CD4-positive, alpha-beta T cell treated with Interleukin-15 for 4 hours (primary cell): Measurements from ENCODE around the gene CNOT3.

ENCODE experiments used
- DNase-seq: peaks from one replicate; pipeline ENCODE4 v3.0.0-alpha.2; 2020; ENCODE audit warnings: low spot score

Gene CNOT3

DNA sequence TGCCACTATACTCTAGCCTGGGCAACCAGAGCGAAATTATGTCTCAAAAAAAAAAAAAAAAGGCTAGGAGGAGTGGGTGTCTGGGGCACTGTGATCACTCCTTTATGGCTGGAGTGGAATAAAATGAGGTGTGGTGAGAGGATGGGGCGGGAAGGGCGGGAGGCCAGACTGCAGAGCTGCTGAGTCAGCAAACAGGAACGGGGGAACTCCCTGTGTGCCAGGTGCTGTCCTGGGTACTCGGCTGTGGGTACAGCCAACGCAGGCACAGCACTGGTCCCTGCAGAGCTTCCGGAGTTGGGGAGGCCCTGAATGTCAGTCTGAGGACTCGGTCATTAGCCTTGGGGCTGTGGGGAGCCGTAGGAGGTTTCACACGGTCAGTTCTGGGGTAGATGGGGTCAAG, 16.3 kb upstream of the CNOT3 start:
- DNase-seq, result no peak

DNA sequence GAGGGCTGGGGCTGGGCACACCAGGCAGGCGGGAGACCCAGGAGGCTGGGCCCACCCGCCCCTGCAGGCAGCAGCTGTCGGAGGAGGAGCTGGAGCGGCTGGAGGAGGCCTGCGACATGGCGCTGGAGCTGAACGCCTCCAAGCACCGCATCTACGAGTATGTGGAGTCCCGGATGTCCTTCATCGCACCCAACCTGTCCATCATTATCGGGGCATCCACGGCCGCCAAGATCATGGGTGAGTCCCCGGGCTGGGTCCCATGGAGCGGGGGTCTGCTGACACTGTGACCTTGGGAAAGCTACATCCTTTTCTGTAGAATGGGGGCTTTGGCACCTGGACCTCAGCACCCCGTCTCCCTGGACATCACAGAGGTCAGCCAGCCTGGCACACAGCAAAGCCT, 13.9 kb upstream of the CNOT3 start:
- no peak for DNase-seq

DNA sequence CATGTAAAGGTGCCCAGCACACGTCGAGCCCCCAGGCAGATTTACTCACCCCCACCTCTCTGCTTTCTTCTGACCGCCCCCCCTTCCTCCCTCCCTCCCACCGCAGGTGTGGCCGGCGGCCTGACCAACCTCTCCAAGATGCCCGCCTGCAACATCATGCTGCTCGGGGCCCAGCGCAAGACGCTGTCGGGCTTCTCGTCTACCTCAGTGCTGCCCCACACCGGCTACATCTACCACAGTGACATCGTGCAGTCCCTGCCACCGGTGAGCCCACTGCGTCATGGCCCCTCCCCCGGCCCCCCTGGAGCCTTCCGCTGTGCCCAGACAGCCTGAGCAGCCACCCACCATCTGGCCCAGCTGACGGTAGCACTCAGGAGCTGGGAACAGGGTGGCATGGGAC, 13.2 kb upstream of the CNOT3 start:
- no peak for DNase-seq

DNA sequence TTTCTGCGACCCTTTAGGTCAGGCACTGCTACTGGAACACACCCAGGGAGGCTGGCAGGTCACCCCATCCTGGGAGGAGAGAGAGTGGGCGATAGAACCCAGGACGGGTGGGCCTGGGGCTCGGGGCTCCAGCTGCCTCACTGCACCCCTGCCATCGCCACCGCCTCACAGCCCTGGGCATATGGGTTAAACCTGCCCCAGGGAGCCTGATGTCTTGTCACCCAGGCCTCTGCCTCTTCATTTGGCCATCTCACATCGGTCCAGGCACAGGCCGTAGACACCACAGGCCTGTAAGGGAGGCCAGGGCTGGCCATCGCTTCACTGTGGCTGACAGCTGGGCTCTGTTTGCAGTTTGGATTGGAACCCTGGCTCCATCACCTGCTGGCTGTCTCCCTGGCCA, 11.8 kb upstream of the CNOT3 start:
- no peak for DNase-seq

DNA sequence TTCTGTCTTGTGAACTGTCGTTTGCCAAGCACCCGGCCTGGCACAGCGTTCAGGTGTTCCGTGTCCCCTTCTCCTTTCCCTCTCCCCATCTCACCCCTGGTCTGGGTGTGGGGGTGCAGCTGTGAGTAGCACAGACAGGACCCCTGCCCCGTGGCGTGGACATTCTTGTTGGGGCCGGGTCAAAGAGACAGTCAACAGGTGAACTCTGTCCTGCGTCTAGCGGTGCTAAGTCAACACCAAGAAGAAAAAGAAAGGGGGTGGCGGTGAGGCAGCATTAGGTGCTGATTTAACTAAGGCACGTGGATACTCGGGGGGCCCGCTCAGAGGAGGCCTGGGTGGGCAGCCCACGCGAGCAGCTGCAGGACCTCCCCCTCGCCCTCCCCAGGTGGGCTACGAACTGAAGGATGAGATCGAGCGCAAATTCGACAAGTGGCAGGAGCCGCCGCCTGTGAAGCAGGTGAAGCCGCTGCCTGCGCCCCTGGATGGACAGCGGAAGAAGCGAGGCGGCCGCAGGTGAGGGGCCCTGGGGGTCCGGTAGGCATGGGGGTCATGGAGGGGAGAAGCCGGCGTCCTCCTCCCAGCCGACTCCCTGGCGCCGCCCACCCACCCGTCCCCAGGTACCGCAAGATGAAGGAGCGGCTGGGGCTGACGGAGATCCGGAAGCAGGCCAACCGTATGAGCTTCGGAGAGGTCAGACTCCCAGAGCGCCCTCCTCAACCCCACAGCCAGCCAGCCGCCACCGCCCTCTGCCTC, 9.7 kb upstream of the CNOT3 start:
- no peak for DNase-seq

DNA sequence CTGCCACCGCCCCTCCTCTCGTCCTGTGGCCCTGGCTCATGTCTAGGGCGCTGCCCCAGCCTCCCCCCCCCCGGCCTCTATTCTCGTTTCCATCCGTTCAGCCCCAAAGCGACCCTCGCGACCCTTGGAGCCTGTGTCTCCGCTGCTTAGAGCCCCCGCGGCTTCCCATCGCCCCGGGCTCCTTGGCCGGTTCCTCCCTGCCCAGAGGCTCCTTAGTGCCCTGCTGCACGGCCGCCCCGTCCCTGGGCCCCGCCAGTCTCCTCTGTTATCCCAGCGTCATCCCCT, 9.2 kb upstream of the CNOT3 start:
- DNase-seq, result no peak

DNA sequence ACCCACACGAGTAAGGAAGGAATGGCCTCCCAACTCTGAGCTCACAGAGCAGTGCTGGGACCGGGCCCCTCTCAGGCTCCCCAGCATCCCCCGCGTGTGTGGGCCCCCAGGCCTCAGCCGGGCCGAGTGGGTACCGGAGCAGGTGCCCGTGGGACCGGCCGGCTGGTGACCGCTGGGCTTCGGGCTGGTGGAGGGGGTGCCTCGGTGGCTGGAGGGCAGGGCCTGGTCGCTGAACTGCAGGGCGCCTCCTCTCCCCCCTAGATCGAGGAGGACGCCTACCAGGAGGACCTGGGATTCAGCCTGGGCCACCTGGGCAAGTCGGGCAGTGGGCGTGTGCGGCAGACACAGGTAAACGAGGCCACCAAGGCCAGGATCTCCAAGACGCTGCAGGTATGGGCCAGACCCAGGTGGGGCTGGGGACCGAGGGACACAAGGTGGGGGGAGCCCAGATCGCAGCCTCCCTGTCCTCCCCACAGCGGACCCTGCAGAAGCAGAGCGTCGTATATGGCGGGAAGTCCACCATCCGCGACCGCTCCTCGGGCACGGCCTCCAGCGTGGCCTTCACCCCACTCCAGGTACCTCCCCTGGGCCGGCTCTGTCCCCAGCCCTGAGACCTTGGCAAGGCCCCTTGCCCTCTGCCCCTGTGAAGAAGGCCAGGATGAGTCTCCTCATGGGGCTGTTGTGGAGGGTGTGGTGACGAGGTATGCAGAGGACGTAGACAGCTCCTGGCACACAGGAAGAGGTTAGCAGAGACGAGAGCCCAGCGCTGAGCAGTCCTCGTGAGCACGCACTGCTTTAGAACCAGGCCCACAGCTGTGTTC, 8.6 kb upstream of the CNOT3 start:
- DNase-seq, result no peak

DNA sequence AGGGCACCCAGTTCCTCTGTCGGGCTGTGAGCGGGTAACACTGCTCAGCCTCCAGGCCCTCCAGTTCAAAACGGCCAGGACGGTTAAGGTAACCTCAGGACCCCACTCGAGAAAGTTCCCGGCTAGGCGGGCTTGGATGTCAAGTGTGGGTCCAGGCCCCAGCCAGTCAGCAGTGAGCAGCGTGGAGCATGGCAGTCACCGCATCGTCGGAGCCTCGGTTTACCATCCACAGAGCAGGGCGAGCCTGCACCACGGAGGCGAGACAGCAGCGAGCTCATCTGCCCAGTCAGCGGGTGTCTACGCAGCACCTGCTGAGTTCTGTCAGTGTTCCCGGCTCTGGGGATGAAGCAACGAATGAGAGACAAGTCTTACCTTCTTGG, 8.0 kb upstream of the CNOT3 start:
- DNase-seq, result no peak

DNA sequence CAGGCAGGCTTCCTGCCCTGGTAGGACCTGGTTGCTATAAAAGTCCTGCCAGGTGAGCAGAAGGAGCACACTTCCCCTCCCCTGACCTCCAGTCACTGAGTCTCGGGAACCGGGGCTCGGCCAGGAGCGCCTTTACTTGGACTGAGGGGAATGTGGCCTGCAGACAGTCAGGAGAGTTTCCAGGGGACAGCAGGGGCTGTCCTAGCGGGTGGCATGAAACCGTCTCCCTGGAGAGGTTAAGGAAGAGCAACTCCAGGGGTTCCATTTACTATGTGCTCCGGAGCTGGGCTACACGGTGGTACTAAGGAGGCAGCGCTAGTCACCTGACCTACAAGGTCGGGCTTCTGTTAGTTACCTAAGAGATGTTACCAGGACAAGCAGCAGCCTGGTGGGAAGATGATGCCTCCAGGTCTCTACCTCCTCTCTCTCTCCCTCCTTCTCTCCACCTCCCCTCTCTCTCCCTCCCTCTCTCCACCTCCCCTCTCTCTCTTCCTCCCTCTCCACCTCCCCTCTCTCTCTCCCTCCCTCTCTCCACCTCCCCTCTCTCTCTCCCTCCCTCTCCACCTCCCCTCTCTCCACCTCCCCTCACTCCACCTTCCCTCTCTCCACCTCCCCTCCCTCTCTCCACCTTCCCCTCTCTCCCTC, 4.1 kb upstream of the CNOT3 start:
- DNase-seq, result no peak

DNA sequence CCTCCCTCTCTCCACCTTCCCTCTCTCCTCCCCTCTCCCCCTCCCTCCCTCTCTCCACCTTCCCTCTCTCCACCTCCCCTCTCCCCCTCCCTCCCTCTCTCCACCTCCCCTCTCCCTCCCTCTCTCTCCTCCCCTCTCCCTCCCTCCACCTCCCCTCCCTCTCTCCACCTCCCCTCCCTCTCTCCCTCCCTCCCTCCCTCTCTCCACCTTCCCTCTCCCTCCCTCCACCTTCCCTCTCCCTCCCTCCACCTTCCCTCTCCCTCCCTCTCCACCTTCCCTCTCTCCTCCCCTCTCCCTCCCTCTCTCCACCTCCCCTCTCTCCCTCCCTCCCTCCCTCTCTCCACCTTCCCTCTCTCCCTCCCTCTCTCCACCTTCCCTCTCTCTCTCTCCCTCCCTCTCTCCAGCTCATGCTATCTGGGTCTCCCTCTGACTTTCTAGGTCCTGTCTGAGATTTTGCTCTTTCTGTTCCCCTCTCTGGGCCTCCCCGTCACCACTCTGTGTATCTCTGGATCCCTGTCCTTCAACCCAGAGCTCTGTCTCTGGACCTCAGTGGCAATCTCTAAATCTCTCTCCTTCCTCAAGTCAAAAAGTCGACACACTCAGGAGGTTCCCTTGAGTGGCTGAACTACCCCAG, 3.5 kb upstream of the CNOT3 start:
- no peak for DNase-seq

DNA sequence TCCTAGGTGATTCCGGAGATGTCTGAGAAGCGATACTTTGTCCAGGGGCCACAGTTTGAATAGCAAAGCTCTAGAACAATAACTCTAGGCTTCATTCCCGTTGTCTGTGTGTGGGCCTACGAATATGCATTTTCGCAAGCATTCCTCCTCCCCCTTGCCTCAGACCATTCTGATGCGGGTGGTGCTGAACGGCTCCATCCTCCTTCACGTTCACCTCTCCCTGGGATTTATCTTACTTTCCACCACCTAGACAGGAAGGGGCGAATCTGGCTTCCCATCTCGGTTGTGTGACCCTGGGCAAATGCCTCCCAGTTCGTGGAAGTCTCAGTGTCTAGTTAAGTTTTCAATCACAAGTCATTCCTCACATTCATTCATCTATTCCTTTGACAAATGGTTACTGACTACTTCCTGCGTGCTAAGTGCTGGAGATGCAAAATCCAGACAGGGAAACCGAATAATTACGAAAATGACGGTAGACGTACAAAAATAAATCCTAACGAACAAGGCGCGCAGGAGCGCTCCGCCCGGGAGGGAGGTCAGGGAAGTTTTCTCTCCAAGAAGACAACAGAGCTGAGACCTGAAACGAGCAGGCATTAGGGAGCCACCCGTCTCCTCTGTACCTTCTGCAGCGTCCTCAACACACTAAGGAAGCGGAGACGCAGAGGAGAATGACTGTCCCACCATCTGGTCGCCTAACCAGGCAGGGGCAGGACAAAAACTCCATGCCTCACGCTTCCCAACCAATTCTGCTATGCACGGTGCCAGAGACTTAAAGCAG, 1.3 kb upstream of the CNOT3 start:
- DNase-seq, result no peak

DNA sequence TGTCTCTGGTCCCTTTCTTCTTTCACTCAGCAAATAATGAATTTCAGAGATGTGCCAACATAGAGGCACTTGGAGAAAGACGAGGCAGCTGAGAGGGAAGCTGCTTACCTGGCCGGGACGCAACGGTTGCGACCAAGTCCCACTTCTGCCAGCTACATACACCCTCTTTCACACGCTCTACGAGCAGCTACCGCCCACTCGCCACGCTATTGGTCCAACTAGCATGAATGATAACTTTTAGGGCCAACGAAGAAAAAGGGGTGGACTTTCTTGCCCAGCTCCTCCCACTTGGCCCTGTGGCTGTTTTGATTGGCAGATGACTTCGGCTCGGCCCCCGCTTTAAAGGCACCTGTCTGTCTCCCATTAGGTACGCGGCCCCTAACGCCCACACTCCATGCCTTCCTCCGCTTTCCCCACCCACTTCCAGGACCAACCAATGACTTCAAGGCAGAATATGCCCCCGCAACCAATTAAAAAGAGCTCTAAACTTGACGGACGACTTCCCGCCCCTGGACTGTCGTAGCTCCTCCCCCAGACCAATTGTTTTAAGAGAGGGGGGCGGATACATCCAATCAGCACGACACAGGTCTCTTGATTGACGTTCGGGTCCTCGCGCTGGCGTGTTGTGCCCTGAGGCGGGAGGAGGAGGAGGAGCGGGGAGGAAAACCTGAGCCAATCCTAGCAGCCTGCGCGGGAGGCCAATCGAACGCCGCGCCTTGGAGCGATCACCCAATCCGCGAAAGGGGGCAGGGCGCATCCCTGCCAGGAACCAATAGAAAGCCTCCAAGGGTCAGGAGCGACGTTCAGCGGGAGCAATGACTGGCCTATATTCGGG, 481 bp upstream of the CNOT3 start:
- peak; percentile 100 for DNase-seq

DNA sequence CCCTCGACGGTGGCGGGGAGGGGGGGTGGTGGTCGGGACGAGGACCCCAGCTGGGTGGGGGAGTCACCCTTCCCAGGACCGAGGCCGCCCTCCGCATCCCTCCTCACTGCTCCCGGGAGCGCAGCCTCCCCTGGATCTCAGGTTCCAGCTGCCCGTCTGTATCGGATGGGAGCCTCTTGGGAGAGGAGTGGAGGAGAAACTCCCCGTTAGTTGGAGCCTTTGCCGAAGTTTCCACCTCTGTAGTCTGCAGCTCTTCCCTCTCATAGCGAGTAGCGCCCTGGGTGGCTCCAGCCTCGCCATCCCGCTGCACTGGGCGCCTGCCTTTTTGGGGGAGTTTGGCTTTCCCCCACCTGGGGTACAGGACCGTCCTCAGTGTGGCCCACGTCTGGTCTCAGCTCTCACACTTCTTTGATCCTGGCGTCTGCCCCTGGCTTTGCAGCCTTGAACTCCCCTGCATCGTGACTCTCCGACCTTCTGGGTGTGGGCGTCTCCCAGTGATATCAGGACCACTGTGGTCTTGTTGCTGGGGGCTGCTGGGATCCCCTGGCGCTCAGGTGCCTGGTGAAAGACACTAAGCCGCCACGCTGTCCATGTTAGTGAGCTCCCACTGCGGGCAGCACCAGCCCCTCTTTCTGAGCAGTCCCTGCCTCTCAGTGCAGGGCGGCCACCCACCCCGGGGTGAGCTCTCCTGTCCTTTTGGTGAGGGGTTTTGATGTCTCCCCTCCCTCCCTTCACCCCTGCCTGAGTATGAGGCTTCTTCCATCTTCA, 1.1 kb downstream of the CNOT3 start:
- no peak for DNase-seq

DNA sequence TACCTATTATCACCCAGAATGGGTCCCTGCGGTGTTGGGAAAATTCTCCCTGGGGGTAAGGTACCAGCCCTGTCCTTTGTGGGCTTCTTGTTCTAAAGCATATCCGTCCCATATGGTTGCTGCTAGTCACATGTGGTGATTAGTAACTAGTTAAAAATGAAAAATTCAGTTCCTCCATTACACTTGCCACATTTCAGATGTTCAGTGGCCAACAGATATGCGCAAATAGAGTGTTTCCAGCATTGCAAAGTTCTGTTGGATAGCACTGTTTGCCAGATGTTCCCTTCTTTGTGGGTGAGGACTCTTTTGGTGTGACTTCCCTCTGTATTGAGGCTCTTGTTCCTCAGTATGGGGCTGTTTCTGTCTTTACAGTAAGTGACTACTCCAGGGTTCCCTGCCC, 3.8 kb downstream of the CNOT3 start:
- no peak for DNase-seq

DNA sequence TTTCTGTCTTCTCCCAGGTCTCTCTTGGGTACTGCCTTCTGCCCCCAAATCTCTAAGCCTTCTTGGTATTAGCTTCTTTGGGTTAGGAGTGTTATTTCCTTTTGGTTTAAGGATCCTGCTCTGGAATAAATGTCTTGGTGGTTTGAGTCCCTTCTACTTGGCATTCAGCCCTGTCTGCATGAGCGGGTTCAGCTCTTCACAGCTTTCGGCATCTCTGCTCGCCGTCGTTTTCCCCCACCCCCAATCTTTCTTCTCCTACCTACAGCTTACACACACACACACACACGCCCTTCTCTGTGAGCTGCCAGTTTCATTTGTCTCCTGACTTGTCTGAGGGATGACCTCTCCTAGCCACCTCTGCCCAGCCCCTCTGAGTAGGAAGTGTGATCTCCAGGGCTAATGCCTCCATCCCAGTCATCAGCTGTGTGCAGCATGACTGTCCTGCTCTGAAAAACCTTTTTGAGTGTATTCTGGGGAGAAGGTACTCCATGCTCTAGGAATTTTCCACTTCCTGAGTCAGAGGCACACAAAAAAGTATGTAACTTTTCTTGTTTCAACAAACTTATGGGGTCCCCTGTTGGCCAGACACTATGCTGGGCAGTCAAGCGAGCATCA, 4.7 kb downstream of the CNOT3 start:
- DNase-seq, result no peak

DNA sequence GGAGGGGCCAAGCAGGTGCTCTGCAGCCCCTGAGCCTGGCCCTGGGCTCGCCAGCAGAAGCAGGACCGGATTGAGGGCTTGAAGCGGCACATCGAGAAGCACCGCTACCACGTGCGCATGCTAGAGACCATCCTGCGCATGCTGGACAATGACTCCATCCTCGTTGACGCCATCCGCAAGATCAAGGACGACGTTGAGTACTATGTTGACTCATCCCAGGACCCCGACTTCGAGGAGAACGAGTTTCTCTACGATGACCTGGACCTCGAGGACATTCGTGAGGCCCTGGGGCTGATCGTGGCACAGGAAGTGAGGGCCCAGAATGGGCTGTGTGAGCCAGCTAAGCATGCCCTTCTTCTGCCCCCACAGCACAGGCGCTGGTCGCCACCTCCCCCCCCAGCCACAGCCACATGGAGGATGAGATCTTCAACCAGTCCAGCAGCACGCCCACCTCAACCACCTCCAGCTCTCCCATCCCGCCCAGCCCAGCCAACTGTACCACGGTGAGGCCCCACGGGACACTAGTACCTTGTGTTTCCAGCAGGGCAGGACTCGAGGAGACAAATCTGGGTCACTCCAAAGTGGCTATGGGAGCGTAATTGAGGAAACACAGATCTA, 8.1 kb downstream of the CNOT3 start:
- no peak for DNase-seq

DNA sequence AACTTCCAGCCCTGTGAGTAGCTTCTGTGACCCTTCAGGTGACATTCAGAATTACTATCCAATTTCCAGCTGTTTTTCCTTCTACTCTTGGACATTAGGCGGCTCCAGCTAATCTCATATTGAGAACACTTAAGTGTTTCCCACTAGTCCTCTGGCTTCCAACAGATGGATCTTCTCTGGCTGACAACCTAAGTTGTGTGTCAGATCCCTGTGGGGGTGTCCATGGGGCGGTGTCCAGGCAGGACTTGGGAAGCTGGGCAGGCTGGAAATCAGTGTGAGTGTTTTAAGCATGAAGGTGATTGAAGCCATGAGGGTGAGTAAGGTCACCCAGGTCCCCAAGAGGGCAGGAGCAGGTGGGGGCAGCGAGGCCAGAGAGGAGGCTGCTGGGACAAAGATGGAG, 10.1 kb downstream of the CNOT3 start:
- no peak for DNase-seq

DNA sequence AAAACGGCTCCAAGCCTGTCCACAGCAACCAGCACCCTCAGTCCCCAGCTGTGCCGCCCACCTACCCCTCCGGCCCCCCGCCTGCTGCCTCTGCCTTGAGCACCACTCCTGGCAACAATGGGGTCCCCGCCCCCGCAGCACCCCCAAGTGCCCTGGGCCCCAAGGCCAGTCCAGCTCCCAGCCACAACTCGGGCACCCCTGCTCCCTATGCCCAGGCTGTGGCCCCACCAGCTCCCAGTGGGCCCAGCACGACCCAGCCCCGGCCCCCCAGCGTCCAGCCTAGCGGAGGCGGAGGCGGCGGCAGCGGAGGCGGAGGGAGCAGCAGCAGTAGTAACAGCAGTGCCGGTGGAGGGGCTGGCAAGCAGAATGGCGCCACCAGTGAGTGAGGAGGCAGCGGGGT, 10.6 kb downstream of the CNOT3 start:
- DNase-seq, result no peak

DNA sequence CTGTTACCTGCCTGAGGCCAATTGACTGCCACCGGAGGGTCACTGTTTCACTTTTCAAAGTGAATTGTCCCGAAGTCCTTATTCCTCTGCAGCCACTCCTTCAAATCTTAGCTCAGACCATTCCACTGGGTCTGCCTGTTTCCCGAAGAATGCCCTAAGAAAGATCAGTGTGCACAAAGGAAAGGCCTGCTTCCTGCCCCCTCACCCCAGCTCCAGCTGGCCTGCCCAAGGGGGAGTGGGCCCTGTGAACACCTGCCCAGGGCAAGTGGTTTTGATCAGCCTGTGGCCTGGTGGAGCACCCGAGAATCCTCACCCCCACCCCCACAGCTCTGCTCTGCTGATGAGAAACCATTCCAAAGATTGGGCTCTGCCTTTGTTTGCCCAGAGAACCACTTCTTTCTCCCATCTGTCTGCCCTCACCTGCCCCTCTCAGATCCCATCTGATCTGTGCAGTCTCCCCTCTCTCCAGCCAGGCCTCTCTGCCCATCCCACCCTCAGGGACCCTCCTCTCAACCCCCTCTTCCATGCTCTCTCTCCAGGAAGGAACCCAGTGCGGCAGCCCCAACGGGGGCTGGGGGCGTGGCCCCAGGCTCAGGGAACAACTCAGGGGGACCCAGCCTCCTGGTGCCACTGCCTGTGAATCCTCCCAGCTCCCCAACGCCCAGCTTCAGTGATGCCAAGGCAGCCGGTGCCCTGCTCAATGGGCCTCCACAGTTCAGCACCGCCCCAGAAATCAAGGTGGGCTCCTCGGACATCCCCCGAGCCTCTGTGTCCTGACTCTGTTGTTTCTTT, 11.7 kb downstream of the CNOT3 start:
- no peak for DNase-seq
